ENCODE data around the gene SMIM3. TPM values are rescaled to one million over a fixed set of nuclear protein-coding genes. Genes with fewer than 3 reads are reported as not detected.

SMIM3 gene, protein sequence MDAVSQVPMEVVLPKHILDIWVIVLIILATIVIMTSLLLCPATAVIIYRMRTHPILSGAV
- total RNA-seq = 20.4 TPM in 2 replicates

DNA sequence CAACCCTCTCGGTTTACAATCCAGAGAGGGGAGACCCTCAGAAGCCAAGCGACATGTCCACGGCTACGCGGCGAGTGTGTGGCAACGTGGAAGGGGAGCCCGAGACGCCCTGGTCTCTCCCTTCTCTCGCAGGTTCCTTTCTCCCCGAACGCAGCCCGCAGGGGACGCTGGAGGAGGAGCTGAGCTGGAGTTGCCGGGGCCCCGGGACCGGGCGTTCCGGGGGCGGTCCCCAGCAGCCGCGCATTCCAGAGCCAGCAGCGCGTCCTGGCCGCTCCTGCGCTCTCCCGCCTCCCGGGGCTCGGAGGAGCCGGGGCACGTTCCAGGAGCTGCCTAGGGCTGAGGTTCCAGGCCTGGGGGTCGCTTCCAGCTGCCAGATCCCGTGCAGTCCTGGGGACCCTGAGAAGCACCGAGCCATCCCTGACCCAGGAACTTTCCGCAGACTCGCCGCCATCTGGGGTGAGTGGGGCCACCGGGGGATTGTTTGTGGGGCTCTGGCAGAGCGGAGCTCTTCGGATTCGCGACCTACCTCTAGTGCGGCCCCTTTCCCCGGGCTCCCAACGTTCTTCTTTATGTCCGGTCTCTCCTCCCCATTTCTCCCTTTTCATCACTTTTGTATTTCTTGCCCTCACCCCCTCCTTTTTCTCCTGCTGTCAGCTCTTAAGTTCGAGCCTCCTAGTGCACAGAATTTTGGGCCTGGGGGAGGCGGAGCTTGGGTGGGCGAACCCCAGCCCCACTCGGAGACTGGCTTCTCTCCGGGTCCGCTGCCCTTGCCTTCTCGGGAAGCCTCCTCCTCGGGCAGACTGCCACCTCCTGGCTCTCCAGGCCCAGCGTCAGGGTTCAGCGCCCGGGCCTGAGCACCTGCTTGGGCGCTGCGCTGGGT, at the start of gene SMIM3:
TSS of gene SMIM3 (plus strand) at position 241 of the 880 bp plus-strand sequence. CDS start 16,684 bp downstream, outside the sequence.
- intact Hi-C loops (cut with micrococcal nuclease) = loop anchor here (1.0 to 5.0 kb wide), 4 partner anchors 20 to 331 kb away; partner anchors contain the start of genes RBM22 and RPS14

DNA sequence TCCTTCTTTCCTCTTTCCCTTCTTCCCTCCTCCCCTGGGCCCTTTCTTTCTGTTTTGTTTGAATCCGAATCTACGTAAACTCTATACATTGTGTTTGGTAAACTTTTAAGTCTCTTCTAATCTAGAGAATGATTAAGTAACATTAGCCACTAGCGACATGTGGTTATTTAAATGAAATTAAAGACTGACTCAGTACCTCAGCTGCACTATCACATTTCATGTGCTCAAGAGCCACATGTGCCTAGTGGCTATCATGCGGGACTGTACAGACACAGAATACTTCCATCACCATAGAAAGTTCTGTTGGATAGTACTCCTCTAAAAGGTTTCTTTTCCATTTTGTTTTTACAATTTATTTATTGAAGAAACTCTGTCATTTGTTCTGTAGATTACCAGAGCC, 48.7 kb upstream of the SMIM3 start:
- intact Hi-C loops (cut with micrococcal nuclease) = no loop called here

- intact Hi-C loops (cut with micrococcal nuclease) = no loop called here
Observed at GRCh38 chr5:150731669-150732242, 46.8 kb upstream of the SMIM3 start.

- intact Hi-C loops (cut with micrococcal nuclease) = no loop called here
Observed at GRCh38 chr5:150734579-150735384, 43.8 kb upstream of the SMIM3 start.

GRCh38 chr5:150738862-150739261, 39.7 kb upstream of the SMIM3 start:
- intact Hi-C loops (cut with micrococcal nuclease) = loop anchor here (2.0 kb wide), 1 partner anchor 38 kb away; the partner anchor contains the start of gene RBM22

GRCh38 chr5:150740992-150741391, 37.6 kb upstream of the SMIM3 start:
- intact Hi-C loops (cut with micrococcal nuclease) = no loop called here

DNA sequence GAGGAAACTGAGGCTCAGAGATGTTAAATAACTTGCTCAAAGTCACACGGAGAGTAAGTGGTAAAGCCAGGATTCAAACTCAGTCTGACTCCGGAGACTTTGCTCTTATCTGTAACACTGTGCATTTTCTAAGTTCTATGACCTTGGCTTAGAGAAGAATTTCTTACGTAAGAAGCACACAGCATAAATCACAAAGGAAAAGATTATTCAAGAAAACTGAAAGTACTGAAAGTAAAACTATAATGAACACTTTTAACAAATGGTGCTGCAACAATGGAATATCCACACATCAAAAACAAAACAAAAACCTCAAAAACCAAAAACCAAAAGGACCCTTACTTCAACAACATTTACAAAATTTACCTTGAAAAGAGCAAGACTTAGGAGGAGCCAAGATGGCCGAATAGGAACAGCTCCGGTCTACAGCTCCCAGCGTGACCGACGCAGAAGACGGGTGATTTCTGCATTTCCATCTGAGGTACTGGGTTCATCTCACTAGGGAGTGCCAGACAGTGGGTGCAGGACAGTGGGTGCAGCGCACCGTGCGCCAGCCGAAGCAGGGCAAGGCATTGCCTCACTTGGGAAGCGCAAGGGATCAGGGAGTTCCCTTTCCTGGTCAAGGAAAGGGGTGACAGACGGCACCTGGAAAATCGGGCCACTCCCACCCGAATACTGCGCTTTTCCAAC, 36.0 kb upstream of the SMIM3 start:
- intact Hi-C loops (cut with micrococcal nuclease) = loop anchor here (2.0 kb wide), 1 partner anchor 40 kb away; no protein-coding TSS in a partner anchor

GRCh38 chr5:150743142-150743488, 35.4 kb upstream of the SMIM3 start:
- intact Hi-C loops (cut with micrococcal nuclease) = loop anchor here (2.0 kb wide), 1 partner anchor 40 kb away; no protein-coding TSS in a partner anchor

DNA sequence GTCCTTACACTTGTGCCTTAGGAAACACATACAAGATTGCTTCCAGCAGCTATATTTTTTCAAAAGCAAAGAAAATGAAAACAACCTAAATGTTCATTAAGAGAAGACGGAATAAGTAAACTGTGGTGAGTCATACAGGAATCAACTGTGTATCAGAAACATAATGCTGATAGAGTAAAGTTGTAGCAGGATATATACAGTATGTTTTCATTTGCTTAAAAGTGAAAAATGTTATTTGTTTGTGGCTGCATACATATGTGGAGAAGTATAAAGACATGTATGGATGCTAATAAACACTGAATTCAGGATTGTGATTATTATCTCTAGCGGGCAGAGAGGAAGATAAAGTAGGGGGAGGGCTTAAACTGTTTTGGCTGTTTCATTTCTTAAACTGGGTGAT, 28.1 kb upstream of the SMIM3 start:
- intact Hi-C loops (cut with micrococcal nuclease) = no loop called here

GRCh38 chr5:150751096-150751891, 27.3 kb upstream of the SMIM3 start:
- intact Hi-C loops (cut with micrococcal nuclease) = no loop called here

GRCh38 chr5:150753463-150753862, 25.1 kb upstream of the SMIM3 start:
- intact Hi-C loops (cut with micrococcal nuclease) = no loop called here

DNA sequence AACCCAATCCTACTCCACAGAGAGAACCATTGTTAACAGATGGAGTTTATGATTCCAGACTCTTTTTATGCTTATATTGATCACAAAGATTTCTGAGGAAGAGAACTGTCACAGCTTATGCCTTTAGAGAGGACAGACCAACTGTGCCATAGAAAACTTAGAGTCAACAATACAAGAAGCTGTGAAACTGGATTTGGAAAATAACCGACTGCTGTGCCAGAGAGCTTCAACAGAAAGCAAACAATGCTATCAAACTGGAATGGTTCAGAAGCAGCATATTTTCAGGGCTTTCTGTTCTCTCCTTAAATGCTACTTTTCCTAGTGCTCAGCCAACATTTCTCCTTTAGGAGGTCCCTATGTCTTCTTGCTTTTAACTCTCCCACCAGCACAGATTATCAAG, 24.7 kb upstream of the SMIM3 start:
- intact Hi-C loops (cut with micrococcal nuclease) = no loop called here

DNA sequence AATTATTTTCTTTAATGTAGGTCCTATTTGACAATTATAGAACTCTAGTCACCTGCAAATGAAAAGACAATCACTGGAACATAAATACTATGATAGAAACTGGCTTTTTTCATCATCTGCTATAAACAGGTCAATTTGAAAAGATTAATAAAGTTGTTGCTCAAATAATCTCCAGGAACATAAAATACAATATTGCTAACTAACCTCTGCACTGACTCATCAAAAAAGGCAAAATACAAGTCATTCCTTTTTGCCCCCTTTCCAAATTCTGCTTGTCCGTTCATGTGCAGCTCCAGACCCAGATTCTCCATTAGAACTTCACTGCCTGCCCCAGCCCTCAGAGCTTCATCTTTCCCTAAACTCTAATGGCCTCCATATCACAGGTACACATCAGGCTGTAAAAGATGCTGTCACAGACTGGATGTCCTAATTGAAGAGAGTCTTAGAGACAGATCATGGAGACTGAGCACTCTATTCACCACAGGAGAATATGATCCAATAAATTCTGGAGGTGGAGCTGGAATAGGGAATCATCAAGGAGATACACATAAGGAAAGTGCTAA, 21.4 kb upstream of the SMIM3 start:
- intact Hi-C loops (cut with micrococcal nuclease) = loop anchor here (5.0 kb wide), 1 partner anchor 455 kb away; no protein-coding TSS in a partner anchor

DNA sequence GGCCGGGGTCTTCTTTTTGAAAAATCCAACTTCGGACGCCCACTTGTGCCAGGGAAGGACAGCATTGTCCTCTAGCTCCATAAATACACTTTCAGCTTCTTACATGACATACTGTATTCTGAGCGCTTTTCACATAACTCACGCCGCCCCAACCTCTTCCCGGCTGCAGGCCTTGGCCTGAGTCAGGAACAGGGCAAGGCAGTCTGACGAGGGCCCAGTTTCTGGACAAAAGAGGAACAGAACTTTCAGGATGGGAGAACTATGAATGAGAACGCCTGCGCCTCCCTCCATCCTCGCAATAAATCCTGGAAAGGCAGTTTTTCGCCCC, 20.4 kb upstream of the SMIM3 start:
- intact Hi-C loops (cut with micrococcal nuclease) = loop anchor here (1.0 to 5.0 kb wide), 9 partner anchors 21 to 495 kb away; partner anchors contain the start of genes GM2A, RBM22, RPS14 and TCOF1

DNA sequence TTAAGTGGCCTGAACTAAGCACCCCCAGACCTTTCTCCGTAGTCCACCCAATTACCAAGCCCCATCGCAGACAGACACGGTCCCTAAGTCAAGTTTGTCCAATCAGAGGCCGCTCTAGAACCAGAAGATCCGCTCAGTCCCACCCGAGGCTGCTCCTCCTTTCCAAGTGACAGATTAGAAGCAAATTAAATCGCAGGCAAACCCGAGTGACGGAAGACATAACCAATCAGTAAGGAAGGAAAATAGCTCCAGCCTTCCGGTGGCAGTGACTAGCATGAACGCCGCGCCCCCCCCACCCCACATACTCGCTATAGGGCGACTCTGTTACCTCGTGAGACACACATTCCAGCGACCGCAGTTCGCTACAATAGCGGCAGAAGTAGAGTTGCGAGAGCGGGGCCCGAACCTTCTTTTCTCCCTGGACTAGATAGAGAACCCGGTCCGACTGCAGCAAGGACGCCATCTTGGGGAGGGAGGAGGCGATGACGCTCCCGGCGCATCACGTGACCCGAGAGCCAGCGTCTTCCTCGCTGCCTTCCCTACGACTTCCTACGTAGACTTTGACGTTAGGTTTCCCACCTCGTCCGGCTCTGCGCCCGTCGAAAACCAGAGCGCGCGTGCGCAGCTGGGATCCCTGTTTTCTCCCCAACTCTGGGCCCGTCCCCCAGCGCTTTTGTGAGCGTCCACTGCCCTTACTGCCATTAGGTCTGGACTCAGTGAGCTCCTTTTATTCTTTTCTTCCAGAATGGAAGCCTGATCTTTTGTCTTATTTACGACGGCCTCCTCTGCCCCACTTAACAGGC, 19.8 kb upstream of the SMIM3 start, which contains the start of gene DCTN4:
TSS of gene DCTN4 (minus strand) at position 487 of the 803 bp plus-strand sequence. CDS start at position 463, 24 bp downstream.
- intact Hi-C loops (cut with micrococcal nuclease) = loop anchor here (1.0 to 5.0 kb wide), 9 partner anchors 21 to 494 kb away; partner anchors contain the start of genes GM2A, RBM22, RPS14 and TCOF1

DNA sequence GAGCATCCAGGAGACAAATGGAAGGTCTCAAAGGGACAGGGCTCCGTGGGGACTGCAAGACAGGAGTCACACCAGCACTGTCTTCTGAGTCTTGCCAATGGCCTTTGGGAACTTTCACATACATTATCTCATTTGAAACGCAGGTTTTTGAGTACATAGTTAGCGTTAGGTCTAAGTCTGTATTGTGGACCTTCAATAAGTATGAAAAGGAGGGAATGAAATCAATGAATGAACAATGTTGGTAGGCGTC, 19.3 kb upstream of the SMIM3 start:
- intact Hi-C loops (cut with micrococcal nuclease) = loop anchor here (2.0 to 5.0 kb wide), 5 partner anchors 22 to 494 kb away; partner anchors contain the start of genes GM2A, RPS14 and TCOF1

DNA sequence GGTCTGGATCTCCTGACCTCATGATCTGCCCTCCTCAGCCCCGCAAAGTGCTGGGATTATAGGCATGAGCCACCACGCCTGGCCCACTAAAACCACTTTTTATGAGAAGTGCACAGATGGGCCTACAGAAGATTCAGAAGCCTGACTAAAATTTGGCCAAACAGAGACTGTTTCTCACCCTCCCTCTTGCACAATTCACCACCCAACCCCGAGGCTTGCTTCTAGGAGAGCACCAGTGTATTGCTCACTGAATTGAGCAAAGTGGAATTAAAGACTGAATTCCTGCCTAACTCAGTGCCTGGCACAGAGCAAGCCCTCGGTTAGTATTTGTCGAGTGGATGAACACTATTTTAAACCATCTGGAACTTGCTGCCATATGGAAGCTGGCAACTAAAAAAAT, 16.3 kb upstream of the SMIM3 start:
- intact Hi-C loops (cut with micrococcal nuclease) = no loop called here

GRCh38 chr5:150763023-150763769, 15.4 kb upstream of the SMIM3 start:
- intact Hi-C loops (cut with micrococcal nuclease) = no loop called here

Measured in T-helper 2 cell treated with Interferon-gamma antibody and Interleukin-4, amounts not matched to agents 100 ng/mL and 5 ng/mL, for 36 hours (primary cell).